Mesothelial cell of epicardium (in vitro differentiated cells): ENCODE measurements around the gene COL25A1. TPM values are rescaled to one million over a fixed set of nuclear protein-coding genes. Genes with fewer than 3 reads are reported as not detected.
A peak's percentile ranks its signal among the peaks of the same experiment; 100 is the strongest.
"Not testable (repeated sequence)": the region's sequence is repeated elsewhere in the genome, so short reads cannot be mapped to it uniquely, and the experiment has no call there.

Experiments used
- DNase-seq, 2 experiments: peaks; one replicate each; pipeline ENCODE4 v3.0.0; 2021; ENCODE audit warnings: low spot score in 2 of 2; ENCODE audit not compliant: unreplicated experiment in 2 of 2
- H3K27ac Mint-ChIP-seq: 2 replicates; pipeline ENCODE4 v1.8.0; 2021; ENCODE audit warnings: mixed read lengths
- H3K27me3 Mint-ChIP-seq: 2 replicates; pipeline ENCODE4 v1.8.0; 2021; ENCODE audit warnings: low read depth, mixed read lengths
- H3K36me3 Mint-ChIP-seq: 2 replicates; pipeline ENCODE4 v1.8.0; 2021; ENCODE audit warnings: mixed read lengths
- H3K4me1 Mint-ChIP-seq: 2 replicates; pipeline ENCODE4 v1.8.0; 2021; ENCODE audit warnings: mixed read lengths
- H3K4me3 Mint-ChIP-seq: 2 replicates; pipeline ENCODE4 v1.8.0; 2021; ENCODE audit warnings: mild to moderate bottlenecking, moderate library complexity, mixed read lengths
- H3K9me3 Mint-ChIP-seq: 2 replicates; pipeline ENCODE4 v1.8.0; 2021; ENCODE audit warnings: mixed read lengths
- total RNA-seq: library from RNA; stranded (reverse); gene quantifications from 3 replicates; pipeline ENCODE4 v1.2.1, GENCODE V29; 2021
- TF ChIP-seq, protein P1 (sequence below): fragments of 200-600 bp; sonication (generic); IDR thresholded peaks from one replicate; pipeline ENCODE4 v1.5.0; 2021; ENCODE audit warnings: antibody characterized with exemption; ENCODE audit not compliant: unreplicated experiment

The COL25A1 gene
- total RNA-seq, 1 donor from 2014 or later, result 56.7 TPM

DNA sequence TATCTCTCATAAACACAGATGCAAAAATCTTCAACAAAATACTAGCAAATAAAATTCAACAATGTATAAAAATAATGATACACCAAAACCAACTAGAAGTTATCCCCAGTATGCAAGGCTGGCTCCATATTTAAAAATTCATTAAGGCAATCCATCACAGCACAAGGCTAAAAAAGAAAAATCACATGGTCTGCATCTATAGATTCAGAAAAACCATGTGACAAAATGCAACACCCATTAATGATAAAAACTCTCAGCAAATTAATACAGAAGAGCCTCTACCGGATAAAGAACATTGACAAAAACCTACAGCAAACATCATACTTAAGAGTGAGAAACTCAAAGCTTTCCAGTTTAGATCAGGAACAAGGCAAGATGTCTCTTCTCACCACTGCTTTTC lies 182.6 kb downstream of the COL25A1 start:
- Mint-ChIP-seq H3K9me3 (peaks cover 26% of the 10 kb centered on the region), H3K4me3 (no peak overlapping the region), H3K36me3 (peaks cover 13% of the 10 kb centered on the region), H3K27me3 (no peaks in the 10 kb centered on the region), H3K27ac (no peak overlapping the region), H3K4me1 (peaks cover 10% of the 10 kb centered on the region)
- DNase-seq, result no peak
- TF ChIP-seq, protein P1, sequence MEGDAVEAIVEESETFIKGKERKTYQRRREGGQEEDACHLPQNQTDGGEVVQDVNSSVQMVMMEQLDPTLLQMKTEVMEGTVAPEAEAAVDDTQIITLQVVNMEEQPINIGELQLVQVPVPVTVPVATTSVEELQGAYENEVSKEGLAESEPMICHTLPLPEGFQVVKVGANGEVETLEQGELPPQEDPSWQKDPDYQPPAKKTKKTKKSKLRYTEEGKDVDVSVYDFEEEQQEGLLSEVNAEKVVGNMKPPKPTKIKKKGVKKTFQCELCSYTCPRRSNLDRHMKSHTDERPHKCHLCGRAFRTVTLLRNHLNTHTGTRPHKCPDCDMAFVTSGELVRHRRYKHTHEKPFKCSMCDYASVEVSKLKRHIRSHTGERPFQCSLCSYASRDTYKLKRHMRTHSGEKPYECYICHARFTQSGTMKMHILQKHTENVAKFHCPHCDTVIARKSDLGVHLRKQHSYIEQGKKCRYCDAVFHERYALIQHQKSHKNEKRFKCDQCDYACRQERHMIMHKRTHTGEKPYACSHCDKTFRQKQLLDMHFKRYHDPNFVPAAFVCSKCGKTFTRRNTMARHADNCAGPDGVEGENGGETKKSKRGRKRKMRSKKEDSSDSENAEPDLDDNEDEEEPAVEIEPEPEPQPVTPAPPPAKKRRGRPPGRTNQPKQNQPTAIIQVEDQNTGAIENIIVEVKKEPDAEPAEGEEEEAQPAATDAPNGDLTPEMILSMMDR, result no peak

- Mint-ChIP-seq H3K4me3 (no peak overlapping the region), H3K9me3 (peaks cover 26% of the 10 kb centered on the region), H3K36me3 (peaks cover 13% of the 10 kb centered on the region), H3K27me3 (no peaks in the 10 kb centered on the region), H3K4me1 (peaks cover 12% of the 10 kb centered on the region), H3K27ac (no peak overlapping the region)
- no peak for DNase-seq
- TF ChIP-seq, protein P1, result no peak
These were observed 183.8 kb downstream of the COL25A1 start for GRCh38 chr4:109118635-109119034.

- H3K9me3 Mint-ChIP-seq, result peaks cover 2% of the 10 kb centered on the region
- no peak for DNase-seq
- H3K36me3 Mint-ChIP-seq, result no peaks in the 10 kb centered on the region
- H3K27me3 Mint-ChIP-seq, result no peaks in the 10 kb centered on the region
- no peak overlapping the region for H3K4me3 Mint-ChIP-seq
- no peak overlapping the region for H3K27ac Mint-ChIP-seq
- peaks cover 27% of the 10 kb centered on the region for H3K4me1 Mint-ChIP-seq
- TF ChIP-seq, protein P1, result no peak
These were observed 188.0 kb downstream of the COL25A1 start for GRCh38 chr4:109114501-109114900.

GRCh38 chr4:109113521-109113920 lies 188.9 kb downstream of the COL25A1 start:
- TF ChIP-seq, protein P1, result no peak
- no peaks in the 10 kb centered on the region for H3K27me3 Mint-ChIP-seq
- peaks cover 27% of the 10 kb centered on the region for H3K4me1 Mint-ChIP-seq
- H3K36me3 Mint-ChIP-seq, result no peaks in the 10 kb centered on the region
- no peak for DNase-seq
- peak overlapping the region; percentile 18 for H3K27ac Mint-ChIP-seq
- no peaks in the 10 kb centered on the region for H3K9me3 Mint-ChIP-seq
- H3K4me3 Mint-ChIP-seq, result no peak overlapping the region

- TF ChIP-seq, protein P1, result no peak
- peak overlapping the region; percentile 1 for H3K27ac Mint-ChIP-seq
- H3K27me3 Mint-ChIP-seq, result no peaks in the 10 kb centered on the region
- peaks cover 23% of the 10 kb centered on the region for H3K4me1 Mint-ChIP-seq
- H3K9me3 Mint-ChIP-seq, result no peaks in the 10 kb centered on the region
- no peak overlapping the region for H3K4me3 Mint-ChIP-seq
- no peak for DNase-seq
- no peaks in the 10 kb centered on the region for H3K36me3 Mint-ChIP-seq
These were observed 191.4 kb downstream of the COL25A1 start for GRCh38 chr4:109111031-109111430.

DNA sequence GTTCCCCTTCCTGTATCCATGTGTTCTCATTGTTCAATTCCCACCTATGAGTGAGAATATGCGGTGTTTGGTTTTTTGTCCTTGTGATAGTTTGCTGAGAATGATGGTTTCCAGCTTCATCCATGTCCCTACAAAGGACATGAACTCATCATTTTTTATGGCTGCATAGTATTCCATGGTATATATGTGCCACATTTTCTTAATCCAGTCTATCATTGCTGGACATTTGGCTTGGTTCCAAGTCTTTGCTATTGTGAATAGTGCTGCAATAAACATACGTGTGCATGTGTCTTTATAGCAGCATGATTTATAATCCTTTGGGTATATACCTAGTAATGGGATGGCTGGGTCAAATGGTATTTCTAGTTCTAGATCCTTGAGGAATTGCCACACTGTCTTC lies 194.2 kb downstream of the COL25A1 start:
- H3K27me3 Mint-ChIP-seq, H3K9me3 Mint-ChIP-seq, H3K36me3 Mint-ChIP-seq, DNase-seq, H3K27ac Mint-ChIP-seq, H3K4me3 Mint-ChIP-seq: not testable (repeated sequence)
- H3K4me1 Mint-ChIP-seq, result peaks cover 13% of the 10 kb centered on the region
